Non-pigmented ciliary epithelial cell (primary cell): ENCODE measurements around the gene IGSF9.

Experiments
- DNase-seq: peaks from one replicate; pipeline ENCODE4 v3.0.0-alpha.2; 2010; ENCODE audit warnings: low read depth

The IGSF9 gene

GRCh38 chr1:159972443-159973205 is 27.2 kb upstream of the IGSF9 start:
- no peak for DNase-seq

- DNase-seq: no peak
These were observed 25.5 kb upstream of the IGSF9 start for GRCh38 chr1:159970932-159971342.

GRCh38 chr1:159968901-159969300 is 23.5 kb upstream of the IGSF9 start:
- DNase-seq: no peak

- DNase-seq: no peak
These were observed 19.9 kb upstream of the IGSF9 start for GRCh38 chr1:159965263-159965662.

- DNase-seq: no peak
These were observed 18.7 kb upstream of the IGSF9 start for GRCh38 chr1:159964144-159964543.

- DNase-seq: no peak
These were observed 16.8 kb upstream of the IGSF9 start for GRCh38 chr1:159962176-159962575.

- DNase-seq: no peak
These were observed 16.2 kb upstream of the IGSF9 start for GRCh38 chr1:159961636-159962035.

GRCh38 chr1:159960721-159961381 is 15.4 kb upstream of the IGSF9 start:
- no peak for DNase-seq

GRCh38 chr1:159959451-159959850 is 14.0 kb upstream of the IGSF9 start:
- no peak for DNase-seq

- no peak for DNase-seq
These were observed 13.4 kb upstream of the IGSF9 start for GRCh38 chr1:159958719-159959380.

- DNase-seq: no peak
These were observed 12.4 kb upstream of the IGSF9 start for GRCh38 chr1:159957824-159958268.

- DNase-seq: no peak
These were observed 10.0 kb upstream of the IGSF9 start for GRCh38 chr1:159955456-159955855.

- no peak for DNase-seq
These were observed 8.4 kb upstream of the IGSF9 start, which contains the start of gene SLAMF9 for GRCh38 chr1:159953536-159954515. SLAMF9 (minus strand) TSS chr1:159954237; CDS start chr1:159954137, 100 bp downstream.

GRCh38 chr1:159952932-159953331 is 7.5 kb upstream of the IGSF9 start:
- no peak for DNase-seq

- DNase-seq: no peak
These were observed 6.1 kb upstream of the IGSF9 start for GRCh38 chr1:159951551-159951950.

- DNase-seq: no peak
These were observed 5.6 kb upstream of the IGSF9 start for GRCh38 chr1:159951016-159951415.

GRCh38 chr1:159949981-159950381 is 4.6 kb upstream of the IGSF9 start:
- DNase-seq: no peak

- DNase-seq: no peak
These were observed 3.7 kb upstream of the IGSF9 start for GRCh38 chr1:159949123-159949522.

GRCh38 chr1:159947942-159948341 is 2.5 kb upstream of the IGSF9 start:
- no peak for DNase-seq

GRCh38 chr1:159946242-159947187 is 1.1 kb upstream of the IGSF9 start:
- no peak for DNase-seq
